GM10248 (cell line): ENCODE measurements around the gene ZNF319.
"Not testable (repeated sequence)": the region's sequence is repeated elsewhere in the genome, so short reads cannot be mapped to it uniquely, and the experiment has no call there.

ENCODE experiments used
- CTCF ChIA-PET: fragments of 300-600 bp; sonication (Branson Sonifier 250); formaldehyde crosslinking; extraction: SDS; loops from one replicate; lab custom pipeline; 2021; ENCODE audit warnings: antibody characterized with exemption; lab: Yijun Ruan, JAX
- POLR2A ChIA-PET: fragments of 350-650 bp; sonication (Branson Sonifier 250); formaldehyde crosslinking; extraction: SDS; loops from one replicate; lab custom pipeline; 2020; ENCODE audit warnings: antibody characterized with exemption; lab: Yijun Ruan, JAX
- DNase-seq: peaks from one replicate; pipeline ENCODE4 v3.0.0; 2012; ENCODE audit errors: extremely low spot score
- TF ChIP-seq, protein P1 (sequence below): IDR thresholded peaks from 2 replicates; pipeline ENCODE4 v1.5.1; 2012; ENCODE audit warnings: mild to moderate bottlenecking, low read depth; ENCODE audit errors: extremely low read depth, missing control alignments, control extremely low read depth

ZNF319 gene

DNA sequence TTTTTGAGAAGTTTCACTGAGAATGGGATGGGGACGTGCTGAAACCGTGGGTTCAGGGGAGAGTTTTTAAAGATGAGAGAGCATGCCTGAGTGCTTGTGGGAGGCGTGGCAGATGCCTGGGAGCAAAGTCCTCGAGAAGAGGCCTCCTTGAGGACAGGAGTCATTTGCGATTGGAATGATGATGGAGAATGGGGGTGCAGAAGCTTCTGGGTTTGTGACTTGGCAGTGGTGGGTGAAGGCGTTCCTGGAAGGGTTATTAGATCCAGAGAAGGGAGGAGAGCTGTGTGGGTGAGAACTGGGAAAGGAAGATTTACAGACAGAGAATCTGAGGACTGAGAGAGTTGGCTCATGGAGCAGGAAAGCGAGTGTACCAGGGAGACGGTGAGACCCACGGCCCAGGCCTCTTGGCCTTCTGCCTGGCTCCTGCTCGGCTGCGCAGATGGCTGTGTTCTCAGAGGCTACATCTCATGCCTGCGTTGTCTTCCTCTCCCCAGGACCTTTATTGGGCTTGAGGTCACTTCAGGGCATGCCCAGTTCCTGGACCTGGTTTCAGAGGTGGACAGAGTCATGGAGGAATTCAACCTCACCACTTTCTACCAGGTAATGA is 16.5 kb upstream of the ZNF319 start:
- TF ChIP-seq, protein P1, sequence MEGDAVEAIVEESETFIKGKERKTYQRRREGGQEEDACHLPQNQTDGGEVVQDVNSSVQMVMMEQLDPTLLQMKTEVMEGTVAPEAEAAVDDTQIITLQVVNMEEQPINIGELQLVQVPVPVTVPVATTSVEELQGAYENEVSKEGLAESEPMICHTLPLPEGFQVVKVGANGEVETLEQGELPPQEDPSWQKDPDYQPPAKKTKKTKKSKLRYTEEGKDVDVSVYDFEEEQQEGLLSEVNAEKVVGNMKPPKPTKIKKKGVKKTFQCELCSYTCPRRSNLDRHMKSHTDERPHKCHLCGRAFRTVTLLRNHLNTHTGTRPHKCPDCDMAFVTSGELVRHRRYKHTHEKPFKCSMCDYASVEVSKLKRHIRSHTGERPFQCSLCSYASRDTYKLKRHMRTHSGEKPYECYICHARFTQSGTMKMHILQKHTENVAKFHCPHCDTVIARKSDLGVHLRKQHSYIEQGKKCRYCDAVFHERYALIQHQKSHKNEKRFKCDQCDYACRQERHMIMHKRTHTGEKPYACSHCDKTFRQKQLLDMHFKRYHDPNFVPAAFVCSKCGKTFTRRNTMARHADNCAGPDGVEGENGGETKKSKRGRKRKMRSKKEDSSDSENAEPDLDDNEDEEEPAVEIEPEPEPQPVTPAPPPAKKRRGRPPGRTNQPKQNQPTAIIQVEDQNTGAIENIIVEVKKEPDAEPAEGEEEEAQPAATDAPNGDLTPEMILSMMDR = no peak
- ChIA-PET CTCF (interaction anchor here (0.9 to 1.0 kb wide), 2 partner anchors 12 to 179 kb away, joined by 3 read pairs; no protein-coding TSS in a partner anchor), POLR2A (interaction anchor here (0.7 kb wide), 1 partner anchor 369 kb away, joined by 3 read pairs; no protein-coding TSS in a partner anchor)
- no peak for DNase-seq

DNA sequence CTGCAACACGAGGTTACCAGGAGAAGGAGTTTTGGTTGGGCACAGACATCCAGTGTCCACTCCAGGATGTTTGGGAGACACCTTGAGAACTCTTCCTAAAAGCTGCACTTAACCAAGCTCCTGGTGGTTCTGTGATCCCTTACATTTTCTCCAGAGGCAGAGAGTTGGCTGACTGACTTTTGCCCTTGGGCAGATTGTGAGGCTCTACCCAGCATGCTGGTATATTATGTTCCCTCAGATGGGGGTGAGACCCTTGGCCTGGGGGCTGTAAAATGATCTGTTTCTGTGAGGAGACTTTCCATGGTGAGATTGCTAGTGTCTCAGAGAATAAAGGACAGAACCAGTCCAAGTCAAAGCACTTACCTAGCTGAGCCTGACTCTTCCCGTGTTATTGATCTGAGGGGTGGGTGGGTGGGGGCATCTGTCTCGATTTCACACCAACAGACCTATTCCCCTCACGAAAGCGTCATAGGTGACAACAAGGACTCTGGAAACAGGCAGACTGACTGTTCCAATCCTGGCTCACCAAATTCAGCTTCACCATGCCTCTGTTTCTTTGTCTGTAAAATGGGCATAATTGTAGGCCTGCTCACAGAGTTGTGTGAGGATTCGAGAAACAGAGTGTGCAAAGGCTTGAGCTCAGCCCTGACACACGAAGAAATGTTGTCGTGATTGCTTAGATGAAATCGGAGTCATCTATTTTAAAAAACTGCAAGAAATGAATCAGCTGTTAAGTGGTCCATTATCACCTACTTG is 12.9 kb upstream of the ZNF319 start:
- POLR2A ChIA-PET = no interaction called here
- TF ChIP-seq, protein P1 = no peak
- no peak for DNase-seq
- CTCF ChIA-PET = interaction anchor here (0.7 to 2.0 kb wide), 4 partner anchors 10 to 114 kb away, joined by 3 to 5 read pairs (median 4); partner anchors contain the start of genes USB1 and ZNF319

DNA sequence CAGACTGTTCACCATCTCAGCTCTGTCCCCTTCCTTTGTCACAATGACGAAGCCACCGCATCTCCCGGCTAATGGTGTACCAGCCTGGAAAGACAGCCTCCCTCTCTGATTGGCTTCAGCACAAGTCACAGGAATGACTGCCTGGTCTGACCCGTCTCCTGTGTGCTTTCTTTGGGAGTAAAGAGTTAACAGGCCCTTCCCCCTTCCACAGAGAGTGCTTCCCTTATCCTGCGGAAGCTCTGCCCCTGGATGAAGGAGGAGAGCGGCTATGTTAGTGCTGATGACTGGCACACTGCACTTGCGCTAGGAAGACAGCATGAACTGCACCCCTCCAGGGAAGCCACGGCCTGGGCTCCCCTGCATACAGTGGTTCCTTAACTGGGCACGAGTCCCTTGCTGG is 12.0 kb upstream of the ZNF319 start:
- ChIA-PET CTCF (interaction anchor here (2.0 kb wide), 1 partner anchor 11 kb away, joined by 5 read pairs; the partner anchor contains the start of gene USB1), POLR2A (no interaction called here)
- DNase-seq = no peak
- TF ChIP-seq, protein P1 = no peak

GRCh38 chr16:58011652-58012051 is 11.2 kb upstream of the ZNF319 start:
- TF ChIP-seq, protein P1 = no peak
- DNase-seq = no peak
- CTCF ChIA-PET = interaction anchor here (1.9 to 2.0 kb wide), 2 partner anchors 10 to 12 kb away, joined by 5 to 9 read pairs; partner anchors contain the start of genes USB1 and ZNF319
- POLR2A ChIA-PET = no interaction called here

DNA sequence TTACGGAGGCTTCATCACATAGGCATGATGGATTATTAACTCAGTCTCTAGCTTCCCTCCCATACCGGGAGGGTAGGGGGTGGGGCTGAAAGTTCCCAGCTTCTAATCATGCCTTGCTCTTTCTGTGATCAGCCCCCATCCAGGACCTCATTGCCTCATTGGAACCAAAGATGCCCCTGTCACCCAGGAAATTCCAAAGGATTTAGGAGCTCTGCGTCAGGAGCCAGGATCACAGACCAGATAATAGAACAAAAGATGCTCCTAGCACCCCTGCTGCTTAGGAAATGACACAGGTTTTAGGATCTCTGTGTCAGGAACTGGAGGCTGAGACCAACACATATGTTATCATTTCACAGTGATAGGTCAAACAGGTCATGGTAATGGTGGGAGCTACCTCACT is 10.4 kb upstream of the ZNF319 start:
- POLR2A ChIA-PET = no interaction called here
- CTCF ChIA-PET = interaction anchor here (0.7 to 1.9 kb wide), 5 partner anchors 8 to 111 kb away, joined by 3 to 9 read pairs (median 3); partner anchors contain the start of genes USB1 and ZNF319
- DNase-seq = no peak
- TF ChIP-seq, protein P1 = no peak

DNA sequence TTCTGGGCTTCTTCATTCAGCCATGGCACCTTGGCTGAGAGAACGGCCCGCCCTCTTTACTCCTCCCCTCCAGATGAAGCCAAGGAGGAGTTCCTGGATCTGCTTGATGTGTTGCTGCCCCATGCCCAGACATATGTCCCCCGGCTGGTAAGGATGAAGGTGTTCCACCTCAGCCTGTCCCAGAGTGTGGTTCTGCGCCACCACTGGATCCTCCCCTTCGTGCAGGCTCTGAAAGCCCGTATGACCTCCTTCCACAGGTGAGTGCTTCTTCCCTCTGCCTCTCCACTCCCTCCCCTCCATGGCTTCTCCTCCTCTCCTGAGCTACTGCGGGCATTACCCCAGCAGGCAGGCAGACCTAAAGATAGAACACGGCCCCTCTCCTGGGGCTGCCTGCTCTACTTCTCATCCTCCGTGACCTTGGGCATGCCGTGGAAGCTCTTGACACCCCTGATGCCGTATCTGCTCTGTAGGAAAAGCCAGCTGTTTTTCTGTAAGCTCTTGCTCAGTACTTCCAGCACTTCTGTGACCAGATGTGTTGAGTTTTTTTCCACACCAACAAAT is 9.5 kb upstream of the ZNF319 start:
- no peak for DNase-seq
- TF ChIP-seq, protein P1 = no peak
- ChIA-PET CTCF (interaction anchor here (1.9 kb wide), 1 partner anchor 10 kb away, joined by 9 read pairs; the partner anchor contains the start of genes USB1 and ZNF319), POLR2A (no interaction called here)

DNA sequence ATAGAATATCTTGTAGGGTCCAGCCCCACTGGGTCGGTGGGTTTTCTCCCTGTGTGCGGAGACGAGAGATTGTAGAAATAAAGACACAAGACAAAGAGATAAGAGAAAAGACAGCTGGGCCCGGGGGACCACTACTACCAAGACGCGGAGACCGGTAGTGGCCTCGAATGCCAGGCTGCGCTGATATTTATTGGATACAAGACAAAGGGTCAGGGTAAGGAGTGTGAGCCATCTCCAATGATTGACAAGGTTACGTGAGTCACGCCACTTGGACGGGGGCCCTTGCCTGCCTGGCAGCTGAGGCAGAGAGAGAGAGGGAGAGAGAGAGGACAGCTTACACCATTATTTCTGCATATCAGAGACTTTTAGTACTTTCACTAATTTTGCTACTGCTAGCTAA is 4.3 kb upstream of the ZNF319 start:
- DNase-seq, POLR2A ChIA-PET: not testable (repeated sequence)
- CTCF ChIA-PET = interaction anchor here (0.5 to 3.0 kb wide), 9 partner anchors 13 to 356 kb away, joined by 3 to 10 read pairs (median 3); no protein-coding TSS in a partner anchor
